NCI-H2029 (cell line): ENCODE results near the gene VAMP3.

Experiments
- DNase-seq: peaks from one replicate; lab custom pipeline; 2025; lab: John Stamatoyannopoulos, UW

The VAMP3 gene

DNA sequence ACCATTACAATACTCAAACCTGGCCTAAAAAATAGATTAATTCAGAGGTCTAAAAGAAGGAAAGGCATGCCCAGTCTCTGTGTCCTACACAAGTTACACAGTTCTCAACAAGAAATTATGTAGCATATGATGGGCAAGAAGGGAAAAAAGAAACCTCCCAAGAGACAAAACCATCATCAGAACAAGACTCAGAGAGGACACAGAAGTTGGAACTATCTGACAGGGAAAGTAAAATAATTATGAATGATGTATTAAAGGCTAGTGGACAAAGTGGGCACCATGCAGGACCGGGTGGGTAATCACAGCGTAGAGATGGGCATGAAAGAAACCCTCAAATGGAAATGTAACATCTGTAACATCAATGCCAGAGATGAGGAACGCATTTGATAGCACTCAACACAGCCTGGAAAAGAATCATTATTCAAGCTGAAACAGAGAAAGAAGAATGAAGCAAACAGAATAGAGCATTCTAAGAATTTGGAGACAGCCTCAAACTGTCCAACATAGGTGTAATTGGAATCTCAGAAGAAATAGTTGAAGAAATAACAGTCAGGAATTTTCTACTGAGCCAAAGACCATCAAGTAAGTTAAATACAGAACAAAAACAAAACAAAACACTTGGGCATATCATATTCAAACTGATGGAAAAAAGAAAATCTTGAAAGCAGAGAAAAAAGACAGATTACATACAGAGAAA, 42.7 kb downstream of the VAMP3 start:
- no peak for DNase-seq

DNA sequence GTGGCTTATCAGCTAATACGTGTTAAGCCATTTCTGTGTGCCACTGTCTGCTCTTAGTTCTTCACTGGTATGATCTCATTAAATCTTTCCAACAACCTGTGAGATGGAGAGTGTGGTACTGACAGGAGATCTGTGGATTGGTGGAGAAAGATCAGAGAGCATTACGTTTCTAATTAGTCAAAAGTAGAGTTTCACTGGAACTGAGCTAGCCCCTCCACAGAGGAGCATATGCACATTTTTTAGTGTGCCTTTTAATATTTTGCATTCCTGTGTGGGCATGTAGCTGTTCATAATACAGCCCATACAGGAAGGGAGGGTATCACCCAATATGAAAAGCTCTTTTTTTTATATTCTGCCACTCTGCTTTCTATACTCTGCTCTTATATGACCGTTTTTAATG, 50.2 kb downstream of the VAMP3 start:
- no peak for DNase-seq

- DNase-seq, result no peak
Observed at GRCh38 chr1:7824701-7825100, 53.6 kb downstream of the VAMP3 start.

DNA sequence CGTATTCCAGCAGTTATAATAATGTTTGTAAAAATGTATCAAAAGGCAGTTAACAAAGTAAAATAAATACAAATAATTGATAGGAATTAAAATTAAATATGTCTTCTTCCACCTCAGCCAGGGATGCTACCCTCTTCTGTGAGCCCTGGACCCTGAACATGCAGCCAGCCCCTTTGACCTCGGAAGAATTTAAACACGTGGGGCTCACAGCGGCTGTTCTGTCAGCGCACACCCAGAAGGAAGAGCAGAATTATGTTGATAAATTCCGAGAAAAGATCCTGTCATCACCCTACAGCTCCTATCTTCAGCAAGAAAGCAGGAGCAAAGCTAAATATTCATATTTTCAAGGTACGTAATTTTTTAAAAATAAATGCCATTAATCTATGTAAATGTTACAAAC, 55.3 kb downstream of the VAMP3 start:
- no peak for DNase-seq

DNA sequence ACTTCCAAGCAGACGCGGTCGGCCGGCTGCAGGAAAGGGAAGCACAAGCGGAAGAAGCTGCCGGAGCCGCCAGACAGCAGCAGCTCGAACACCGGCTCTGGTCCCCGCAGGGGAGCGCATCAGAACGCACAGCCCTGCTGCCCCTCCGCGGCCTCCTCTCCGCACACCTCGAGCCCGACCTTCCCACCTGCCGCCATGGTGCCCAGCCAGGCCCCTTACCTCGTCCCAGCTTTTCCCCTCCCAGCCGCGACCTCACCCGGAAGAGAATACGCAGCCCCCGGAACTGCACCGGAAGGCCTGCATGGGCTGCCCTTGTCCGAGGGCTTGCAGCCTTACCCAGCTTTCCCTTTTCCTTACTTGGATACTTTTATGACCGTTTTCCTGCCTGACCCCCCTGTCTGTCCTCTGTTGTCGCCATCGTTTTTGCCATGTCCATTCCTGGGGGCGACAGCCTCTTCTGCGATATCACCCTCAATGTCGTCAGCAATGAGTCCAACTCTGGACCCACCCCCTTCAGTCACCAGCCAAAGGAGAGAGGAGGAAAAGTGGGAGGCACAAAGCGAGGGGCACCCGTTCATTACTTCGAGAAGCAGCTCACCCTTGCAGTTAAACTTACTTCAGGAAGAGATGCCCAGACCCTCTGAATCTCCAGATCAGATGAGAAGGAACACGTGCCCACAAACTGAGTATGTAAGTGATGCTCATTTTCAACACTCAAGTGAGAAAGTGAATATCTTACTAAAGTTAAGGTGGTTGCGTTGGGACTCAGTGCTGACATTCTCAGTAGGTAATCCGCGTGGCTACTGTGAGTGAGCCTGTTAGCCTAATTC, 56.2 kb downstream of the VAMP3 start:
- no peak for DNase-seq
